ENCODE measurements around the gene TRIM25. TPM values are rescaled to one million over a fixed set of nuclear protein-coding genes. Genes with fewer than 3 reads are reported as not detected.

The TRIM25 gene
- total RNA-seq, 2 donors from 2014 or later: 7.5 to 17.6 TPM

DNA sequence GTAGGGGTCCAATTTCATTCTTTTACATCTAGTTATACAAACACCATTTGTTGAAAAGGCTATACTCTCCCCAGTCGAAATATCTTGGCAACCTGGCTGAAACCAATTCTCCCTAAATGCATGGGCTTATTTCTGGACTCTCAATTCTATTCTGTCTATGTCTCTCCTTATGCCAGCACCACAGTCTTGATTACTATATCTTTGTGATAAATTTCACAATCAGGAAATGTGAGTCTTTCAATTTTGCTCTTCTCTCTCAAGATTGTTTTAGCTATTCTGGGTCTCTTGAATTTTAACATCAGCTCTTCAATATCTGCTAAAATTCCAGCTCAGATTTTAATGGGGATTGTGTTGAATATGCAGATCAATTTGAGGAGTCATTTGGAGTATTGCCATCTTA is 5.9 kb upstream of the TRIM25 start:
- no peak overlapping the region for H3K4me3 ChIP-seq
- no peaks in the 10 kb centered on the region for H3K36me3 ChIP-seq
- H3K27ac ChIP-seq: no peak overlapping the region
- no peaks in the 10 kb centered on the region for H3K9me3 ChIP-seq
- no peaks in the 10 kb centered on the region for H3K27me3 ChIP-seq
- DNase-seq (ENCODE audit: low spot score): no peak
- H3K4me1 ChIP-seq: peaks cover 0 to 13% of the 10 kb centered on the region in 2 donors
- TF ChIP-seq, protein P1, sequence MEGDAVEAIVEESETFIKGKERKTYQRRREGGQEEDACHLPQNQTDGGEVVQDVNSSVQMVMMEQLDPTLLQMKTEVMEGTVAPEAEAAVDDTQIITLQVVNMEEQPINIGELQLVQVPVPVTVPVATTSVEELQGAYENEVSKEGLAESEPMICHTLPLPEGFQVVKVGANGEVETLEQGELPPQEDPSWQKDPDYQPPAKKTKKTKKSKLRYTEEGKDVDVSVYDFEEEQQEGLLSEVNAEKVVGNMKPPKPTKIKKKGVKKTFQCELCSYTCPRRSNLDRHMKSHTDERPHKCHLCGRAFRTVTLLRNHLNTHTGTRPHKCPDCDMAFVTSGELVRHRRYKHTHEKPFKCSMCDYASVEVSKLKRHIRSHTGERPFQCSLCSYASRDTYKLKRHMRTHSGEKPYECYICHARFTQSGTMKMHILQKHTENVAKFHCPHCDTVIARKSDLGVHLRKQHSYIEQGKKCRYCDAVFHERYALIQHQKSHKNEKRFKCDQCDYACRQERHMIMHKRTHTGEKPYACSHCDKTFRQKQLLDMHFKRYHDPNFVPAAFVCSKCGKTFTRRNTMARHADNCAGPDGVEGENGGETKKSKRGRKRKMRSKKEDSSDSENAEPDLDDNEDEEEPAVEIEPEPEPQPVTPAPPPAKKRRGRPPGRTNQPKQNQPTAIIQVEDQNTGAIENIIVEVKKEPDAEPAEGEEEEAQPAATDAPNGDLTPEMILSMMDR (IDR thresholded peaks at IDR 0.05): no peak

DNA sequence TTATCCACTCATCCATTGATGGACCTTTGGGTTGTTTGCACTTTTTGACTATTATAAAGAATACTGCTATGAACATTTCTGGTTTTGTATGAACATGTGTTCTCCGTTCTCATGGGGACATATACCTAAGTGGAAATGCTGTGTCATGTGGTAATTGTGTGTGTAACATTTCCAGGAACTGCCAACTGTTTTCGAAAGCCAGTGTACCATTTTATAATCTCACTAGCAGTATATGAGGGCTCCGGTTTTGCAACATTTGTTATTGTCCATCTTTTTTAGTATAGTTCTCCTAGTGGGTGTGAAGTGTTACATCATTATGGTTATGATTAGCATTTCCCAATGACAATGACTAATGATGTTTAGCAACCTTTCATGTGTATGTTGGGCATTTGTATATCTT is 5.1 kb upstream of the TRIM25 start:
- TF ChIP-seq, protein P1 (IDR thresholded peaks at IDR 0.05): no peak
- Histone ChIP-seq H3K36me3 (no peaks in the 10 kb centered on the region), H3K9me3 (no peaks in the 10 kb centered on the region), H3K4me1 (peaks cover 0 to 13% of the 10 kb centered on the region in 2 donors), H3K27ac (no peak overlapping the region), H3K27me3 (no peaks in the 10 kb centered on the region), H3K4me3 (no peak overlapping the region)
- DNase-seq (ENCODE audit: low spot score): no peak

GRCh38 chr17:56917559-56918296 is 3.9 kb upstream of the TRIM25 start:
- H3K4me1 ChIP-seq: peaks cover 0 to 19% of the 10 kb centered on the region in 2 donors
- no peak overlapping the region for H3K4me3 ChIP-seq
- no peak for DNase-seq (ENCODE audit: low spot score)
- TF ChIP-seq, protein P1 (IDR thresholded peaks at IDR 0.05): no peak
- no peaks in the 10 kb centered on the region for H3K36me3 ChIP-seq
- H3K9me3 ChIP-seq: no peaks in the 10 kb centered on the region
- no peak overlapping the region for H3K27ac ChIP-seq
- H3K27me3 ChIP-seq: no peaks in the 10 kb centered on the region

GRCh38 chr17:56914581-56915273 is 878 bp upstream of the TRIM25 start:
- Histone ChIP-seq H3K9me3 (no peaks in the 10 kb centered on the region), H3K36me3 (no peaks in the 10 kb centered on the region), H3K27ac (peak overlapping the region; percentile 83 to 86), H3K27me3 (no peaks in the 10 kb centered on the region), H3K4me3 (peak overlapping the region; percentile 77 to 83), H3K4me1 (peaks cover 0 to 47% of the 10 kb centered on the region in 2 donors)
- no peak for DNase-seq (ENCODE audit: low spot score)
- TF ChIP-seq, protein P1 (IDR thresholded peaks at IDR 0.05): no peak

DNA sequence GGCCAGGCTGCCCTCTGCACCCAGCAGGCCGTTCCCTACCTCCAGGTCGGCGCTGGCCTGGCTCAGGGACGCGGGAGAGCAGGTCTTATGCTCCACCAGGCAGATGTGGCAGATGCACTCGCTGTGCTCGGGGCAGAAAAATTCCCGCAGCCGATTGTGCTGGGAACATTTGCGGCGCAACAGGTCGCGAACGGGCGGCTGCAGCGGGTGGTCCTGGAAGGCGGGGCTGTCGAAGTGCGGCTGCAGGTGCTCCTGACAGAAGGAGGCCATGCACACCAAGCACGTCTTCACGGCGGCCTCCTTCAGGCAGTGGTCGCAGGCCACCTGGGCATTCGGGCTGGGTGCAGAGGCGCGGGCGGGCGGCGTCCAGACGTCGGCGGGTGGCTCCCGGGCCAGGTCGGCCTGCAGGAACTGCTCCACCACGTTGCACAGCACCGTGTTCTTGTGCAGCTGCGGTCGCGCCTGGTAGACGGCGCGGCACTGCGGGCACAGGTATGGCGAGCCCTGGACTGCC is 439 bp downstream of the TRIM25 start:
- DNase-seq (ENCODE audit: low spot score): no peak
- H3K9me3 ChIP-seq: no peaks in the 10 kb centered on the region
- peak overlapping the region; percentile 83 to 86 for H3K27ac ChIP-seq
- TF ChIP-seq, protein P1 (IDR thresholded peaks at IDR 0.05): no peak
- peak overlapping the region; percentile 77 to 83 for H3K4me3 ChIP-seq
- no peaks in the 10 kb centered on the region for H3K36me3 ChIP-seq
- no peaks in the 10 kb centered on the region for H3K27me3 ChIP-seq
- peaks cover 0 to 57% of the 10 kb centered on the region in 2 donors for H3K4me1 ChIP-seq

All from right atrium auricular region (tissue), 2 donors.